Fibroblast of skin of right quadriceps (primary cell): ENCODE results near the gene PTTG1IP.

Experiments
- DNase-seq: peaks from one replicate; pipeline ENCODE4 v3.0.0-alpha.2; 2013

The PTTG1IP gene

GRCh38 chr21:44862869-44863685 is 10.4 kb downstream of the PTTG1IP start:
- DNase-seq, result no peak

DNA sequence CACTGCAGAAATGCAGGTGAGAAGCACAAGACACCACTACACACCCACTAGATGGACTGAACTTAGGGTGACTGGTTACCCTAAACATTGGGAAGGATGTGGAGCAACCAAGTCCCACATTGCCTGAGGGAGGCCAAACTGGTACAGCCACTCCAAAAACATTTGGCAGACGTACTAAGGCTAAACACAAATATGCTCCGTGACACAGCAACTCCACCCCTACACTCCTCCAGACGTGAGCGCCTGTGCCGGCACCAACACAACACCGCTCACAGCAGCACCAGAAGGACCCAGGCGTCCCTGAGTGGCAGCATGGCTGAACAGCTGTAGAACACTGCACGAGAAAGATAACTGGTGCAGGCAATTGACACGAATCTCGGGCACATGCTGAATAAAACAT is 14.7 kb downstream of the PTTG1IP start:
- DNase-seq, result no peak

GRCh38 chr21:44858291-44858690 is 15.2 kb downstream of the PTTG1IP start:
- DNase-seq, result no peak

DNA sequence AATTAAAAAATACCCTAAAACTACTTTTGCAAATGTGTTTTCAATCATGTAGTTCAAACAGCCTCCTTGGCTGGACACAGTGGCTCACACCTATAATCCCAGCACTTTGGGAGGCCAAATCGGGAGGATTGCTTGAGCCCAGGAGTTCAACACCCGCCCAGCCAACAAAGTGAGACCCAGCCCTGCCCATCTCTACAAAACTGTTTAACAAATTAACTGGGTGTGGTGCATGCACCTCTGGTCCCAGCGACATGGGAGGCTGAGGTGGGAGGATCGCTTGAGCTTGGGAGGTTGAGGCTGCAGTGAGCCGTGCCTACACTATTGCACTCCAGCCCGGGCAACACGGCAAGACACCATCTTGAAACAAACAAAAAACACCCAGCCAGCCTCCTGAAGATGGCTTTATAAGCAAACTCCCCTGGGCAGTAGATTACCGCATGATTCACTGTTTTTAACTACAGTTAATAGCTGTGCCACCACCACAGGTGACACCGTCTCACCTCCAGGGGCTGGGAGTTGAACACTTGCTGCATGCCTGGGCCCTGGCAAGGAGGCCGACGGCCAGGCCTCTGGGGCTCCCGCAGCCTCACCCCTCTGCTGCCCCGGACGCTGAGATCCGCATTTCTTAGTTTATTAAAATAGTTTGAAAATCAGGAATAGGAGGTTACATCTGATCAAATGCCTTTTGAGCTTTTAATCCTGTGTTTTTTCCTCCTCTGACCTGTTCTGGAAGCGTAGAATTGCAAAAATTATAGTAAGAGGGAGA is 16.2 kb downstream of the PTTG1IP start:
- no peak for DNase-seq

- DNase-seq, result no peak
These were observed 17.4 kb downstream of the PTTG1IP start for GRCh38 chr21:44856131-44856530.

DNA sequence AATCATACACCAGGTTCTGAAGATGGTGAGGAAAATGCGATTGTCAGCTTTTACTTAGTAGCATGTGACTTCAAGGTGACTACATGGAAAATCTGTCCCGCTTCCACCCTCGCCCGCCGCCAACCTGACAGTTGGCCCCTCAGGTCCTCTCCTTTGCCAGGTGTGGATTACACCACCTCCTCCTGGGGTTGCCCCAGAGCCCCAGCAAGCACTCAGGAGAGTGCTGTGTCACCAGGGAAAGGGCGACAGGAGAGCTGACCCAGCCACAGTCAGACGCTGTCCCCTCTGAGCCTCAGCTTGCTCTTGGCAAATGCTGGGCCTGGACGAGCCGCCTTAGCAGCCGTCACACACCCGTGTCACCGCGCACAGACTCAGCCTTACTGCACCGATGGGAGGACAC is 17.9 kb downstream of the PTTG1IP start:
- no peak for DNase-seq

- no peak for DNase-seq
These were observed 18.6 kb downstream of the PTTG1IP start for GRCh38 chr21:44854664-44855446.

DNA sequence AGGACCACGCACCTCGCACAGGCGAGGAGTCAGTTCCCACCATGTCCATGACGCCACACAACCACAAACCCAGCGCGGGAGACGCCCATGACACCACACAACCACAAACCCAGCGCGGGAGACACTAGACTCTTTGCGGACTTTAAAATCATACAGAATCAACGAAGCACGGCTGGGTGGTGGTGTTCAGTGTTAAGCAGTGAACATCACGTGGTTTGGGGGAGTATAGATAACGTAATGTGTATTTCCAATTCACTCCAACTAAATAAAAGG is 19.2 kb downstream of the PTTG1IP start:
- DNase-seq, result no peak

DNA sequence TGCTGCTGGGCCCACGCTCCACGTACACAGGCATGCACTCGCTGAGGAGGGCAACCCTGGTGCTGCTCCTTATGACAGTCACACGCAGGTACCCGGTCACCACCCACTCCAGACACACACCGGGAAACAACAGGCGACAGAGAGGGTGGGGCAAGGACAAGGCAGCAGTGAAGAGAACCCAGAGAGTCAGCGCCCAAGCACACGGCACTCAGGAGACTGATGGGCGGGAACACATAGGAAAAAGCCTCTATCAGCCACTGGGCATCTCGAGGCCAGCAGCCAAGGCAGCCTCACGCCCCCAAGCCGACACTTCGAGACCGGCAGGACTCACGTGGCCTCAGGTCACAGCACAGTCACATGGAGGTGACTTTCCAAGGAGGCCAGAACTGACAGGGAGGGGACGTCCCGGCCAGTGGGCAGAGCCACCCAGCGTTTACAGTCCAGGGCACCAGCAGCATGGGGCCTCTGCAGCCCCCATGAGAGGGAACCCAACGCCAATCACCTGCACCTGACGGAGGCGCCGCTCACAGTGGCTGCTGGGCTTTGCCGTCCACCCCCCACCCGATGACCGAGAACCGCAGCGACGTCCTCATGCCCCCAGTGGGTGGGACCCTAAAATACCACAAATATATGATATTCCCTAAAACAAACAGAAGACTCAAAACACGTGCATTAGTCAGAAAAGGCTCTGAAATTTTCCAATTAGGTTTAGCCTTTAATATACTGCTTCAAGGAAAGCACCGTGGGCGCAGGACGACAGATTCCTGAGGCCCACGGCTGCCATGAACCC is 19.7 kb downstream of the PTTG1IP start:
- DNase-seq, result no peak

- DNase-seq, result no peak
These were observed 22.4 kb downstream of the PTTG1IP start for GRCh38 chr21:44850905-44851657.

GRCh38 chr21:44850208-44850800 is 23.2 kb downstream of the PTTG1IP start:
- DNase-seq, result no peak

DNA sequence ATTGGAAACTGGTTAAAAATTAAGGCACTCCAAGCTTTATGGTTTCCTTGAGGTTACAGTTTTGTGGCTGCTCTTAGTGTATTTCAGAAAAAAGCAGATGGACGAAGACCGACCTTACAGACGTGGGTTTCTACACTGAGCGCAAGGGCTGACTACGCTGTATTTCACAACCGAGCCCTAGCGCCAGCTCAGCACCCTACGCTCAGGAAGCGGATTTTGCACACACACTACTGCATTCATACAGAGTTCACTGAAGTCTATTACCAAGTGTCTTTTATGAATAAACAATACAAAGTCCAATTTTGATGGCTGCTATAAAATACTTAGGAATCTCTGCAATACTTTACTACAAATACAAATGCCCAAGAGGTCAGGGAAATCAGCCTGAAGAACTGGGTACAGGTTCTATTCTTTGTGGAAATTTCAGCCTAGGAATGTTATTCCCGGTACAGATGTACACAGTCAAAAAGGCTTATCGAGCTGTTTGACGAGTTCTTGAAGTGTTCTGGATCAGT is 23.8 kb downstream of the PTTG1IP start:
- DNase-seq, result no peak

DNA sequence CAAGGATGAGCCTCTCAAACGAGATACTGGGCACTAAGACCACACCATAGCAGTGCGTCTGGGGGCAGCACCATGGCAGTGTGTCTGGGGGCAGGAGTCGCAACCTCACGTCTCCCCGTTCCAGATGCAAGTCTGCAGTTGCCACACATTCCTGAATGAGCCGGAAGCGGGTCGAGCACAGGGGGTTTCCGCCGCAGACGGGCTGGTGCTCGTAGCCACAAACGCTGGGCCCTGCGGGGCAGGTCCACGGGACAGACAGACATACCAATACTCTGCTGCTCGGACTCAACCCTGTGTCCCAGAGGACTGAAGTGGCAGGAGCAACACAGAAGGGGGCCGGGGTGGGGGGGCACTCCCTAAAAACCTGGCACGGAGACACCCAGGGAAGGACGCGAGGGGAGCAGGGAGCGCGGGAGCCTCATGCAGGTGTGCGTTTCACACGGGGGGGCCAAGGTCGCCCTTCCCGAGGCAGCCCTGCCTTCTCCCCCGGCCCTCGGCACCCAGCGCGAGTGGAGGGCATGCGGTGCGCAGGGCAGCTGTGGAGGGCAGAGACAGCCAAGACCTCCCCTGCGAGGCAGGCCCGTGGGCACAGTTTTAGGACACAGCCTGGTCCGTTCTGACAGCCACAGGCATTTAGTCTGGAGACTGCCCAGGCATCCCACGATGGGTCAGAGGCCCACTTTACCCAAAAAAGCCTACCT is 24.5 kb downstream of the PTTG1IP start:
- no peak for DNase-seq

GRCh38 chr21:44847261-44848056 is 26.0 kb downstream of the PTTG1IP start:
- no peak for DNase-seq

GRCh38 chr21:44846485-44847260 is 26.8 kb downstream of the PTTG1IP start:
- DNase-seq, result peak; percentile 53

DNA sequence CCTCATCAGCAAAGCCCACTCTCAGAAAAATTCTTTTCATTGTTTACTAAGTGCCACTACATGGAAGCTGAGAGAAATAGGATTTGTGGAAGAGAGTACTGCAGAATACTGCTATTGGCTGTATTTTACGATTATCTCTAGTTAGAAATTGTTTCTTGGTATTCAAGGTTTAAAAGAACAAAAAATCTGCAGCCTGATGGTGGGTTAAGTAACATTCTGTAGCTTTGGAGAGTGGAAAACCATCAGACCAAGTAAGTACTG is 27.3 kb downstream of the PTTG1IP start:
- no peak for DNase-seq

DNA sequence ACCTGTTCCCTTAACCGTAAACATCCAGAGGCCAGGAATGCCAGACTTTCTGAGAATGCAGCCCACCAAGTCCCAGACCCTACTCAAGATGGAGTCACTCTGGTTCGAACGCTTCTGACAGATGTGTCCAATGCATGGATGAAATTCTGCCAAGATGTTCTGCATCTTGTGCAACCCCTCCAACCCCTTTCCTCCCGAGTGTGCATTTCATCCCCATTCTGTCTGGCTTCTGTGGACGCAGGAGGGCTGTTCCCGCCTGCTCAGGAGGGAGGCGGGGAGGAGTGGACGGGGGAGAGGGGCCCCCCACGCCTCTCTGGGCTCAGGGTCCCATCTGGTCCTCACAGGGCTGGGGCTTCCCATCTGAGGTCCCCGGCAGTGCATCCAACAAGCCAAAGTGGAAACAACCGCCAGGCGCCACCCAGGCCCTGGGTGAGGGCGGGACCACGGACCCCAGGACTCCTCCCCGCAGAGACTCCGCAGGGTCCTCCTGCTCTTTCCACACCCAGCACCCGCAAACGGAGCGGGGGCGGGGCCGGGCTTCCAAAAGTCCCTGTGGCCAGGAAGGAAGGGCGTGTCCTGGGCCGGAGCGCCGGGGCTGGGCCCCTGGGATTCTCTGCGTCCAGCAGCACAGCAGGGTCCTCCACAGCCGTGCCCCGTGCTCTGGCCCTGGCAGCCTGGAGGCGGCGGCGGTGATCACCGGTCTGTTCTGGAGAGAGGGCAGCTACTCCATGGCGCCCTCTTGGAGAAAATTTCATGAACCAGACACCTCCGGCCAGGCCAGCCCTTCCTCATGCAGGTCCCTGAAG is 27.9 kb downstream of the PTTG1IP start:
- peak; percentile 57 for DNase-seq

GRCh38 chr21:44844256-44844655 is 29.2 kb downstream of the PTTG1IP start:
- DNase-seq, result no peak
